Esophagus squamous epithelium (tissue), 5 donors: ENCODE data around the gene SLC30A4. TPM values are rescaled to one million over a fixed set of nuclear protein-coding genes. Genes with fewer than 3 reads are reported as not detected.

Experiments
- DNase-seq: peaks from one replicate; lab custom pipeline; 2025; lab: John Stamatoyannopoulos, UW
- H3K27ac ChIP-seq, 4 donors: fragments of 200-600 bp; sonication (generic); one replicate each; pipeline ENCODE4 v1.5.1; 2016 to 2019; ENCODE audit warnings: mild to moderate bottlenecking in 1 of 4
- H3K27me3 ChIP-seq, 4 donors: fragments of 200-600 bp; sonication (generic); 1 replicate in 3 of 4; 2 replicates in 1 of 4; pipeline versions ENCODE4 v1.5.1 to v1.6.0; 2017 to 2021; ENCODE audit warnings: antibody characterized with exemption in 1 of 4
- H3K36me3 ChIP-seq, 3 donors: fragments of 200-600 bp; sonication (generic); one replicate each; pipeline ENCODE4 v1.5.1; 2016 to 2019
- H3K4me1 ChIP-seq, 3 donors: fragments of 200-600 bp; sonication (generic); one replicate each; pipeline ENCODE4 v1.5.1; 2017 to 2019
- H3K4me3 ChIP-seq, 4 donors: fragments of 200-600 bp; sonication (generic); 1 replicate in 3 of 4; 2 replicates in 1 of 4; pipeline ENCODE4 v1.5.1; 2016 to 2019; ENCODE audit warnings: mild to moderate bottlenecking in 2 of 4, moderate library complexity in 1 of 4
- H3K9me3 ChIP-seq, 3 donors: fragments of 200-600 bp; sonication (generic); one replicate each; pipeline ENCODE4 v1.5.1; 2016 to 2019
- POLR2A ChIP-seq, 4 donors: fragments of 450-650 bp; IDR thresholded peaks; one replicate each; pipeline ENCODE4 v1.6.1; 2017; ENCODE audit warnings: antibody characterized with exemption in 4 of 4, mild to moderate bottlenecking in 4 of 4, moderate library complexity in 3 of 4
- WGBS, 2 donors: methylation state at CpG; one replicate each; pipeline ENCODE4 v1.1.5; 2018; 5-methylcytosine and 5-hydroxymethylcytosine counted together
- intact Hi-C: fragments of 100-400 bp; cut with DNase I; formaldehyde crosslinking; loops from one replicate; pipeline ENCODE4 v1.15.0; 2022
- total RNA-seq, 4 donors: library from RNA; depleted of rRNA; stranded (reverse); fragments of >200 nt; gene quantifications; one replicate each; pipeline ENCODE4 v1.1.0, GENCODE V29; 2016
- TF ChIP-seq, protein P1 (sequence below), 6 experiments: fragments of 450-650 bp in 4 of 6; fragments of 200-600 bp in 2 of 6; sonication (generic) in 2 of 6; IDR thresholded peaks; one replicate each; pipeline ENCODE4 v1.5.1; 2016 to 2019; ENCODE audit warnings: antibody characterized with exemption in 6 of 6, mild to moderate bottlenecking in 4 of 6, moderate library complexity in 4 of 6
- donor health status: DM: yes; HTN: yes; CAD: no.

SLC30A4 gene
- total RNA-seq, 4 donors from 2014 or later = 6.3 to 8.8 (median 7.4) TPM

DNA sequence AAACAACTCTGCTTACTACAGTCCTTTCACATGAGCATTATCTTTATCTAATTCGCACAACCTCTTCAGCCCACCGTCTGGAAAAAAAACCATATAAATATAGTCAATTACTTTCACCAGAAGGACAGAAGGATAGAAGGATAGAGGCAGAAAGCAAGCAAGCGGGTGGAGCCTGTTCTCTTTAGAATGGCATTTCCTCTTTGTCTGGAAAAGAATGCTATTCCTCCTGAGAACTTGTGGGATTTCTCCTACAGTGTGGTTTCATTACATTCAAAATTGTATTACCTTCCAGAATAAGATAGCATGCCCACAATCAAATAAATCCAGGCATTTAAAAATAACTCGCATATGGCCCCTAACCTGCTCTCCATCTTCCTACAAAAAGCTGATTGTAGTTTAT is 23.1 kb downstream of the SLC30A4 start:
- H3K27me3 ChIP-seq = no peaks in the 10 kb centered on the region
- no peak overlapping the region for H3K27ac ChIP-seq
- H3K36me3 ChIP-seq = peaks cover 0 to 14% (median 0%) of the 10 kb centered on the region in 3 donors
- DNase-seq = no peak
- H3K9me3 ChIP-seq = no peaks in the 10 kb centered on the region
- WGBS, 2 donors = 91 to 93% methylated on average over 4 of the region's 4 CpGs
- no peak overlapping the region for H3K4me3 ChIP-seq
- TF ChIP-seq, protein P1, sequence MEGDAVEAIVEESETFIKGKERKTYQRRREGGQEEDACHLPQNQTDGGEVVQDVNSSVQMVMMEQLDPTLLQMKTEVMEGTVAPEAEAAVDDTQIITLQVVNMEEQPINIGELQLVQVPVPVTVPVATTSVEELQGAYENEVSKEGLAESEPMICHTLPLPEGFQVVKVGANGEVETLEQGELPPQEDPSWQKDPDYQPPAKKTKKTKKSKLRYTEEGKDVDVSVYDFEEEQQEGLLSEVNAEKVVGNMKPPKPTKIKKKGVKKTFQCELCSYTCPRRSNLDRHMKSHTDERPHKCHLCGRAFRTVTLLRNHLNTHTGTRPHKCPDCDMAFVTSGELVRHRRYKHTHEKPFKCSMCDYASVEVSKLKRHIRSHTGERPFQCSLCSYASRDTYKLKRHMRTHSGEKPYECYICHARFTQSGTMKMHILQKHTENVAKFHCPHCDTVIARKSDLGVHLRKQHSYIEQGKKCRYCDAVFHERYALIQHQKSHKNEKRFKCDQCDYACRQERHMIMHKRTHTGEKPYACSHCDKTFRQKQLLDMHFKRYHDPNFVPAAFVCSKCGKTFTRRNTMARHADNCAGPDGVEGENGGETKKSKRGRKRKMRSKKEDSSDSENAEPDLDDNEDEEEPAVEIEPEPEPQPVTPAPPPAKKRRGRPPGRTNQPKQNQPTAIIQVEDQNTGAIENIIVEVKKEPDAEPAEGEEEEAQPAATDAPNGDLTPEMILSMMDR (IDR thresholded peaks at IDR 0.05) = no peak
- TF ChIP-seq POLR2A (IDR thresholded peaks at IDR 0.05) = no peak
- intact Hi-C loops = no loop called here
- no peaks in the 10 kb centered on the region for H3K4me1 ChIP-seq

DNA sequence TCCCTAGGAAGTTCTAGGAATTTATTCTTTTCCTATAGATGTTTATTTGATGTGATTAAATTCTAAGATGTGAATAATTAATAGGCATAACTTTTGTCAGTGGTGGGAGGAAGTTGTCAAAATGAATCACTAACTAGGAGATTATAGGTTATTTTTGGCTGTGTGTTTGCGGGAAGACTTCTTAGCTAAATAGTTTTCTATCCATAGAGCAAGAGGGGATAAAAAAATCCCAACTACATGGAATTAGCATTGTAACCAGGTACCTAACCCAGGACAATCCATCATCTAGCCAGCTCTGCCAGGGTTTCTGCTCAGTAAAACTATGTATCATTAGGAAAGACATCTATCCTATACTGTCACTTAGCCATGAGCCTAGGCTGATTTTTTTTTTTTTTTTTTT is 23.9 kb downstream of the SLC30A4 start:
- intact Hi-C loops = no loop called here
- no peaks in the 10 kb centered on the region for H3K27me3 ChIP-seq
- peaks cover 0 to 14% (median 0%) of the 10 kb centered on the region in 3 donors for H3K36me3 ChIP-seq
- H3K27ac ChIP-seq = no peak overlapping the region
- H3K4me1 ChIP-seq = no peaks in the 10 kb centered on the region
- H3K9me3 ChIP-seq = no peaks in the 10 kb centered on the region
- H3K4me3 ChIP-seq = no peak overlapping the region
- TF ChIP-seq, protein P1 (IDR thresholded peaks at IDR 0.05) = no peak
- TF ChIP-seq POLR2A (IDR thresholded peaks at IDR 0.05) = no peak
- WGBS, 2 donors = 94 to 100% methylated on average over 1 of the region's 1 CpG
- DNase-seq = no peak

DNA sequence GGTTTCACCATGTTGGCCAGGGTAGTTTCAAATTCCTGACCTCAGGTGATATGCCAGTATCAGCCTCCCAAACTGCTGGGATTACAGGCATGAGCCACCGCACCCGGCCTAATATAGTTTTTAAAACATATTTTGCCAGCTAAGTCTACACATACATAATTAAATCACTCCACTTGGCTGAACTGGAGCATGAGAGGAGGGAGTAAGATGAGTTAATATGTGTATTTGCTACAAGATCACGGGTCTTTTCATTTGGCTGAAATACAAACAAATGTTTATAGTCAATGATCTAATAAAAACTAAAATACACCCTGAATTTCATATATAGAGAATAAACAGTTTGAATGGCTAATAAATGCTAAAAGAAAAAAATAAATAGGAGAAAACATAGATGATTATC is 25.3 kb downstream of the SLC30A4 start:
- H3K36me3 ChIP-seq = peaks cover 0 to 15% (median 0%) of the 10 kb centered on the region in 3 donors
- TF ChIP-seq, protein P1 (IDR thresholded peaks at IDR 0.05) = no peak
- no peak for TF ChIP-seq POLR2A (IDR thresholded peaks at IDR 0.05)
- H3K4me3 ChIP-seq = no peak overlapping the region
- no peaks in the 10 kb centered on the region for H3K27me3 ChIP-seq
- no peak for DNase-seq
- intact Hi-C loops = no loop called here
- H3K4me1 ChIP-seq = no peaks in the 10 kb centered on the region
- H3K27ac ChIP-seq = no peak overlapping the region
- H3K9me3 ChIP-seq = no peaks in the 10 kb centered on the region
- 92 to 94% methylated on average over 1 to 3 of the region's 3 CpGs for WGBS, 2 donors

DNA sequence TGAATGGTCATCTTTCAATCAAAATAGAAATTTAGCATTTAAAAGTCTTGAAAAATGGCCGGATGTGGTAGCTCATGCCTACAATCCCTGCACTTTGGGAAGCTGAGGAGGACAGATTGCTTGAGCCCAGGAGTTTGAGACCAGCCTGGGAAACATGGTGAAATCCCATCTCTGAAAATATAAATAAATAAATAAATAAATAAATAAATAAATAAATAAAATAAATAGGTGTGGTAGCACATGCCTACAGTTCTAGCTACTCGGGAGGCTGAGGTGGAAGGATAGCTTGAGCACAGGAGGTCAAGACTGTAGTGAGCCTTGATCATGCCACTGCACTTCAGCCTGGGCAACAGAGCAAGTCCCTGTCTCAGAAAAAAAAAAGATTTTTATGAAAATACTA is 25.9 kb downstream of the SLC30A4 start:
- H3K9me3 ChIP-seq = no peaks in the 10 kb centered on the region
- no peaks in the 10 kb centered on the region for H3K27me3 ChIP-seq
- 88 to 89% methylated on average over 2 of the region's 2 CpGs for WGBS, 2 donors
- H3K4me1 ChIP-seq = no peaks in the 10 kb centered on the region
- H3K4me3 ChIP-seq = no peak overlapping the region
- no peak for DNase-seq
- H3K27ac ChIP-seq = no peak overlapping the region
- intact Hi-C loops = no loop called here
- no peak for TF ChIP-seq POLR2A (IDR thresholded peaks at IDR 0.05)
- TF ChIP-seq, protein P1 (IDR thresholded peaks at IDR 0.05) = no peak
- peaks cover 0 to 11% (median 0%) of the 10 kb centered on the region in 3 donors for H3K36me3 ChIP-seq

DNA sequence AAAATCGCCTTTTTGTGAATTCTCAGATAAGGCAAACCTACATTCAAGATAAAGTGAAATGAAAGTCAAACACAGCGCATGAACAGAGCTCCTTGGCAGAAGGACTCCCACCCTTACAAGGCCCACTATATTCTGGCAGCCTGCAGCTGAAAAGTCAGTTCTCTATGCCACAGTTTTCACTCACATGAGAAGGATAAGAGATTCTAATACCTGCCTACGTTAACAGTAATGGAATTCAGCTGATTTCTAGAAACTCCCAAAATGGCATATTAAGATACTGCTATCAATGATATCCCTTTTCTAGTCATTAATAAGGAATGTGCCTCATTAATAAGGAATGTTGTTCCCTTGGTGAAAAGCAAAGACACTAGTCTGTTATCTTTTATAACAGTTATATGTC is 27.0 kb downstream of the SLC30A4 start:
- DNase-seq = no peak
- TF ChIP-seq, protein P1 (IDR thresholded peaks at IDR 0.05) = no peak
- TF ChIP-seq POLR2A (IDR thresholded peaks at IDR 0.05) = no peak
- Histone ChIP-seq H3K36me3 (peaks cover 0 to 11% (median 0%) of the 10 kb centered on the region in 3 donors), H3K27ac (no peak overlapping the region), H3K4me3 (no peak overlapping the region), H3K9me3 (no peaks in the 10 kb centered on the region), H3K4me1 (no peaks in the 10 kb centered on the region), H3K27me3 (no peaks in the 10 kb centered on the region)
- 86 to 94% methylated on average over 3 of the region's 3 CpGs for WGBS, 2 donors
- intact Hi-C loops = no loop called here
